Measurements from ENCODE around the gene ITPR1.

- TF ChIP-seq EP300 (IDR thresholded peaks at IDR 0.05) = no peak
- TF ChIP-seq CTCF (IDR thresholded peaks at IDR 0.05) = no peak
- no peak for TF ChIP-seq POLR2AphosphoS5 (IDR thresholded peaks at IDR 0.05)
Observed at GRCh38 chr3:4785551-4785950, 292.4 kb downstream of the ITPR1 start.

Data from gastroesophageal sphincter (tissue), 3 donors.